Muscle layer of duodenum (tissue), 2 donors: Measurements from ENCODE around the gene NLRP4.

Source experiments
- H3K27ac ChIP-seq: one replicate; pipeline ENCODE4 v1.7.0; 2013; ENCODE audit warnings: mild to moderate bottlenecking, low read length
- H3K27me3 ChIP-seq: one replicate; pipeline ENCODE4 v1.7.0; 2013; ENCODE audit warnings: low read depth, mild to moderate bottlenecking, control low read depth, low read length
- H3K36me3 ChIP-seq, 2 donors: one replicate each; pipeline ENCODE4 v1.7.0; 2013; ENCODE audit warnings: low read length in 2 of 2, control low read depth in 1 of 2, mild to moderate bottlenecking in 1 of 2; ENCODE audit not compliant: insufficient read depth in 2 of 2, control insufficient read depth in 1 of 2
- H3K4me1 ChIP-seq, 2 donors: one replicate each; pipeline ENCODE4 v1.7.0; 2013; ENCODE audit warnings: low read length in 2 of 2, mild to moderate bottlenecking in 2 of 2, control low read depth in 1 of 2, moderate library complexity in 1 of 2; ENCODE audit not compliant: insufficient read depth in 2 of 2, control insufficient read depth in 1 of 2
- H3K4me3 ChIP-seq, 2 donors: one replicate each; pipeline ENCODE4 v1.7.0; 2013; ENCODE audit warnings: low read length in 2 of 2, low read depth in 1 of 2, mild to moderate bottlenecking in 1 of 2
- H3K9me3 ChIP-seq, 2 donors: one replicate each; pipeline ENCODE4 v1.7.0; 2013; ENCODE audit warnings: low read length in 2 of 2, control low read depth in 1 of 2, mild to moderate bottlenecking in 1 of 2; ENCODE audit not compliant: control insufficient read depth in 1 of 2
- donor health status: healthy.

The NLRP4 gene, protein sequence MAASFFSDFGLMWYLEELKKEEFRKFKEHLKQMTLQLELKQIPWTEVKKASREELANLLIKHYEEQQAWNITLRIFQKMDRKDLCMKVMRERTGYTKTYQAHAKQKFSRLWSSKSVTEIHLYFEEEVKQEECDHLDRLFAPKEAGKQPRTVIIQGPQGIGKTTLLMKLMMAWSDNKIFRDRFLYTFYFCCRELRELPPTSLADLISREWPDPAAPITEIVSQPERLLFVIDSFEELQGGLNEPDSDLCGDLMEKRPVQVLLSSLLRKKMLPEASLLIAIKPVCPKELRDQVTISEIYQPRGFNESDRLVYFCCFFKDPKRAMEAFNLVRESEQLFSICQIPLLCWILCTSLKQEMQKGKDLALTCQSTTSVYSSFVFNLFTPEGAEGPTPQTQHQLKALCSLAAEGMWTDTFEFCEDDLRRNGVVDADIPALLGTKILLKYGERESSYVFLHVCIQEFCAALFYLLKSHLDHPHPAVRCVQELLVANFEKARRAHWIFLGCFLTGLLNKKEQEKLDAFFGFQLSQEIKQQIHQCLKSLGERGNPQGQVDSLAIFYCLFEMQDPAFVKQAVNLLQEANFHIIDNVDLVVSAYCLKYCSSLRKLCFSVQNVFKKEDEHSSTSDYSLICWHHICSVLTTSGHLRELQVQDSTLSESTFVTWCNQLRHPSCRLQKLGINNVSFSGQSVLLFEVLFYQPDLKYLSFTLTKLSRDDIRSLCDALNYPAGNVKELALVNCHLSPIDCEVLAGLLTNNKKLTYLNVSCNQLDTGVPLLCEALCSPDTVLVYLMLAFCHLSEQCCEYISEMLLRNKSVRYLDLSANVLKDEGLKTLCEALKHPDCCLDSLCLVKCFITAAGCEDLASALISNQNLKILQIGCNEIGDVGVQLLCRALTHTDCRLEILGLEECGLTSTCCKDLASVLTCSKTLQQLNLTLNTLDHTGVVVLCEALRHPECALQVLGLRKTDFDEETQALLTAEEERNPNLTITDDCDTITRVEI

DNA sequence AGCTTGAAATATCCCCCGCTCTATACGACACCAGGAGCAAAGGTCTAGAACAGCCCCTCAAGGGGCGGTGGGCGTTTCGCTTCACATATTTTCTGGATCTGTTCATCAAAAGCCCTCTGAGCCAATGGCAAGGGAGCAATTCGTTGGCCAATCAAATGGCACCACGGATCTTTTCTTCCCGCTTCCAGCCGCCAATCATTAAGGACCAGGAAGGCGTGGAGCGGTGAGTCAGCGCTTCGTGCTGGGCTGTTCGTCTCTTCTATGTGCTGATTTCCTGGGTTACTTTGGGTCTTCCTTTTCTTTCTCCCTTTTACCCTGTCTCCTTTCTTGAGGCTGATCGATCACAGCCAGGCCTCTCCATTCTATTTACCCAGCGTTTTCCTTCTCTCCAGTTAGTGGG lies at the start of gene NLRP4:
Gene NLRP4, plus strand, starts transcription at position 201 of the 400 bp plus-strand sequence. CDS start 15,541 bp downstream, outside the sequence.
- peaks cover 0 to under 1% of the 10 kb centered on the region in 2 donors for H3K9me3 ChIP-seq
- no peak within 1 kb of the TSS for H3K4me3 ChIP-seq
- no peak within 1 kb of the TSS for H3K27ac ChIP-seq
- no peaks in the 10 kb centered on the region for H3K27me3 ChIP-seq
- H3K36me3 ChIP-seq, result no peaks in the 10 kb centered on the region
- H3K4me1 ChIP-seq, result no peaks in the 10 kb centered on the region

- Histone ChIP-seq H3K4me1 (no peaks in the 10 kb centered on the region), H3K36me3 (no peaks in the 10 kb centered on the region), H3K9me3 (no peaks in the 10 kb centered on the region), H3K27ac (no peak overlapping the region), H3K27me3 (no peaks in the 10 kb centered on the region), H3K4me3 (no peak overlapping the region)
Observed at GRCh38 chr19:55795021-55795420, 41.3 kb upstream of the NLRP4 start.

GRCh38 chr19:55801416-55801815 lies 34.9 kb upstream of the NLRP4 start:
- Histone ChIP-seq H3K27me3 (no peaks in the 10 kb centered on the region), H3K27ac (no peak overlapping the region), H3K4me3 (no peak overlapping the region), H3K4me1 (no peaks in the 10 kb centered on the region), H3K9me3 (peaks cover 0 to 2% of the 10 kb centered on the region in 2 donors), H3K36me3 (no peaks in the 10 kb centered on the region)

DNA sequence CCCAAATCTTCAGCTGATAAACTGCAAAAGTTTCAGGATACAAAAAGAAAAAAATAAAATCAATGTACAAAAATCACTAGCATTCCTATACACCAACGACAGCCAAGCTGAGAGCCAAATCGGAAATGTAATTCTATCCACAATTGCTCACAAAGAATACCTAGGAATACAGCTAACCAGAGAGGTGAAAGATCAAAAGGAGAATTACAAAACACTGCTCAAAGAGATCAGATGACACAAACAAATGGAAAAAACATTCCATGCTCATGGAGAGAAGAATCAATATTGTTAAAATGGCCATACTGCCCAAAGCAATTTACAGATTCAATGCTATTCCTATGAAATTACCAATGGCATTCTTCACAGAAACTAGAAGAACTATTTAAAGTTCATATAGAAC lies 34.1 kb upstream of the NLRP4 start:
- Histone ChIP-seq H3K4me3 (no peak overlapping the region), H3K9me3 (peaks cover 0 to 3% of the 10 kb centered on the region in 2 donors), H3K27ac (no peak overlapping the region), H3K4me1 (no peaks in the 10 kb centered on the region), H3K27me3 (no peaks in the 10 kb centered on the region), H3K36me3 (no peaks in the 10 kb centered on the region)

DNA sequence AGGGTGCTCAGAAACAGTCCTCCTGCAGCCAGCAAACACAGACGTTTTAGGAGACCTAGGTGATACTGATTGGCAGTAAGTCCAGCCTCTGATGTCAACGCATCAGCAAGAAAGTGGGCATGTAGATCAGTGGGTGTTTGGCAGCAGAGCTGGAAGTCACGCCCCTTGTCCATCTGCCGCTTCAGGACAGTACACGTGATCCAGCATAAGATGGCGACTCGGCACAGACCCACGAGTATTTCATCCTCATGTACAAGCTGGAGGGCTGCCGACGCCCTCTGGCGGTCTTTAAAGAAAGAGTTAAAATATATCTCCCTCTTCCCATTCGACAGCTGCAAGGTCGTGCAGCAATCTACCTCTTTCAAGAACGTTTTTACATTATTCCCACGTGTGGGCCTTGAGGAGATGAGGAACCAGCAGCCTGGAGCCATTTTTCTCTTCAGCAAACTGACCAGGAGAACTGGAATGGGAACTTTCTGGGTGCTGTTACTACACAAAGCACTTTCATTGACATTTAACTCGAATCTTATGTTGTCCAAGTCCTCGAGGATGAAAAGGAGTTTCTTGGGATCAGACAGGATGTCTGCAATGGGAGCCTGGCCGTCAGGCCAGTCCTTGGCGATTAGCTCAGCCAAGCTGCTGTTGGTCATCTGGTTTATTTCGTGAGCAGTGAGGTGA lies 26.8 kb upstream of the NLRP4 start:
- H3K4me1 ChIP-seq, result no peaks in the 10 kb centered on the region
- H3K4me3 ChIP-seq, result no peak overlapping the region
- H3K27me3 ChIP-seq, result no peaks in the 10 kb centered on the region
- H3K27ac ChIP-seq, result no peak overlapping the region
- H3K36me3 ChIP-seq, result no peaks in the 10 kb centered on the region
- H3K9me3 ChIP-seq, result peaks cover 0 to 6% of the 10 kb centered on the region in 2 donors

GRCh38 chr19:55811340-55811739 lies 25.0 kb upstream of the NLRP4 start:
- H3K36me3 ChIP-seq, result no peaks in the 10 kb centered on the region
- peaks cover 0 to 3% of the 10 kb centered on the region in 2 donors for H3K9me3 ChIP-seq
- no peaks in the 10 kb centered on the region for H3K27me3 ChIP-seq
- H3K27ac ChIP-seq, result no peak overlapping the region
- H3K4me3 ChIP-seq, result no peak overlapping the region
- H3K4me1 ChIP-seq, result no peaks in the 10 kb centered on the region

- H3K36me3 ChIP-seq, result no peaks in the 10 kb centered on the region
- no peak overlapping the region for H3K4me3 ChIP-seq
- no peak overlapping the region for H3K27ac ChIP-seq
- peaks cover 0 to 1% of the 10 kb centered on the region in 2 donors for H3K9me3 ChIP-seq
- no peaks in the 10 kb centered on the region for H3K4me1 ChIP-seq
- no peaks in the 10 kb centered on the region for H3K27me3 ChIP-seq
Observed at GRCh38 chr19:55812449-55812848, 23.9 kb upstream of the NLRP4 start.

GRCh38 chr19:55813906-55814305 lies 22.4 kb upstream of the NLRP4 start:
- H3K4me1 ChIP-seq, result no peaks in the 10 kb centered on the region

GRCh38 chr19:55820037-55820436 lies 16.3 kb upstream of the NLRP4 start:
- no peaks in the 10 kb centered on the region for H3K9me3 ChIP-seq
- no peak overlapping the region for H3K4me3 ChIP-seq
- H3K27ac ChIP-seq, result no peak overlapping the region

More at GRCh38 chr19:55813906-55814305, 22.4 kb upstream of the NLRP4 start:
- Histone ChIP-seq H3K27me3 (no peaks in the 10 kb centered on the region), H3K9me3 (no peaks in the 10 kb centered on the region), H3K36me3 (no peaks in the 10 kb centered on the region), H3K4me3 (no peak overlapping the region), H3K27ac (no peak overlapping the region)

GRCh38 chr19:55830656-55831055 lies 5.7 kb upstream of the NLRP4 start:
- Histone ChIP-seq H3K4me1 (no peaks in the 10 kb centered on the region), H3K27me3 (no peaks in the 10 kb centered on the region), H3K4me3 (no peak overlapping the region), H3K27ac (no peak overlapping the region), H3K9me3 (no peaks in the 10 kb centered on the region), H3K36me3 (no peaks in the 10 kb centered on the region)

More at GRCh38 chr19:55820037-55820436, 16.3 kb upstream of the NLRP4 start:
- Histone ChIP-seq H3K36me3 (no peaks in the 10 kb centered on the region), H3K27me3 (no peaks in the 10 kb centered on the region), H3K4me1 (no peaks in the 10 kb centered on the region)

DNA sequence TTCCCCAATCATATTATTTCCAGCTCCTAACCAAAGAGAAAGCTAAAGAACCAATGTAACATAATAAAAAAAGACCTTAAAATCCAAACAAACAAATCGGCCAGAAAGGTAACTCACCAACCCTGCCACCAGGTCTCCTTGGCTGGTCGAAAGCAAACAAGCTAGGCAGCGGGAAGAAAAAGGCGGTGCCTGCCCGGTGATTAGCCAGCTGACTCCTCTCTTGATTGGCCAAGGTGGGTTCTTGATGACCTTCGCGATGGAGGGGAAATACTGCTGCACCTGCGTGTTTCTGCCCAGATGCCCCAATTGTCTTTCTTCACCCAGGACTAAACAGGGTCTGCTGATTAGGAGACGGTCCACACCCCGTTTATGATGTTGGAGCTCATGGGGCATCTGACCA lies 4.5 kb upstream of the NLRP4 start, which contains the start of gene NLRP11:
Gene NLRP11, minus strand, starts transcription at position 154 of the 400 bp plus-strand sequence. CDS start 13,825 bp downstream, outside the sequence.
- no peaks in the 10 kb centered on the region for H3K4me1 ChIP-seq
- no peaks in the 10 kb centered on the region for H3K27me3 ChIP-seq
- H3K4me3 ChIP-seq, result no peak within 1 kb of the TSS
- H3K27ac ChIP-seq, result no peak within 1 kb of the TSS
- H3K9me3 ChIP-seq, result no peaks in the 10 kb centered on the region
- H3K36me3 ChIP-seq, result no peaks in the 10 kb centered on the region
